ENCODE results near the gene ACLY. TPM values are rescaled to one million over a fixed set of nuclear protein-coding genes. Genes with fewer than 3 reads are reported as not detected.

Gene ACLY
- polyA plus RNA-seq, 1 donor (not counting 4 experiments of a cell fraction or from before 2014, with no cell fraction given) = 363 TPM

DNA sequence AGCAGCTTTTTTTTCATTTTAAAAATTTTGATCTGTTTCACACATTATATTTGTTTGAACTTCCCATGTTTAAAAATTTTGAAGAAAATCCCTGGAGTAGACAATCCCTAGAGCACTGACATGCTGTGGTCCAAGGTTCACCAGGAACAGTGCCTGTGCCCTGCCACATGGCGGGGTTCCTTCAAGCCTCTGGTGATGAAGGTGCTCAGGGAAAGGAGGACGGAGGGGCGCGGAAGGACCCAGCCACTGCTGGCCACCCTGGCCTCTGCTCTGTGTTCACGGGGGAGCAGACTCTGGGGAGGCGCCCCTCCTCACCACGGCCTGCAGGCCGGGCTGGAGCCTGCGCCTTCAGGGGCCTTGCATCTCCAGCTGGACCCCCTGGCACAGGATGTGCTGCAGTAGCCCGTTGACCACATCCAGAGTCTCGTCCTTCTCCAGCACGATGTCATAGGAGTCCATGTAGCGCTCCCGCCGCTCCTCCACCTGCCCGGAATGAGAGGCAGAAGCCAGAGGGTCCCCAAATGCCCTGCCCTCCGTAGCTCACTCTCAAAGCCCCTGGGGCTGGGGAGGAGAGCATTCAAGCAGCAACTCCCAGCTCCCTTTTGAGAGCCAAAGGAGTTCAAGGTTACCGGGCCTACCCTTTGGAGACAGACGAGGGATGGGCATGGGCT, 93.4 kb downstream of the ACLY start:
- H4K20me1 ChIP-seq (ENCODE audit: control insufficient read depth, extremely low read depth, insufficient read depth, low read length) = no peaks in the 10 kb centered on the region
- no peaks in the 10 kb centered on the region for H3K79me2 ChIP-seq (ENCODE audit: control insufficient read depth, insufficient read depth, low read length)
- H3K9me3 ChIP-seq (ENCODE audit: control insufficient read depth, low read depth, low read length) = no peaks in the 10 kb centered on the region
- no peak overlapping the region for H3K9ac ChIP-seq (ENCODE audit: control insufficient read depth, extremely low read depth, insufficient read depth, low read length)
- H3K4me3 ChIP-seq (ENCODE audit: control insufficient read depth in 2 of 3, extremely low read depth in 1 of 3, insufficient read depth in 2 of 3, low read depth in 1 of 3, low read length in 3 of 3) = no peak overlapping the region
- H2AFZ ChIP-seq (ENCODE audit: control insufficient read depth, low read length) = no peak overlapping the region
- H3K4me2 ChIP-seq (ENCODE audit: control insufficient read depth, extremely low read depth, insufficient read depth, low read depth, low read length) = no peak overlapping the region
- H3K27me3 ChIP-seq (ENCODE audit: control insufficient read depth, extremely low read depth, insufficient read depth, low read length) = no peaks in the 10 kb centered on the region
- peaks cover 4 to 12% of the 10 kb centered on the region in 2 experiments for H3K36me3 ChIP-seq (ENCODE audit: control insufficient read depth in 2 of 2, extremely low read depth in 1 of 2, insufficient read depth in 2 of 2, low read length in 2 of 2)
- no peaks in the 10 kb centered on the region for H3K4me1 ChIP-seq (ENCODE audit: control insufficient read depth, extremely low read depth, insufficient read depth, low read length)
- no peak overlapping the region for H3K27ac ChIP-seq (ENCODE audit: control insufficient read depth, insufficient read depth, low read length)
- no peak for DNase-seq (ENCODE audit: low read depth, low spot score)
- TF ChIP-seq, protein P1, sequence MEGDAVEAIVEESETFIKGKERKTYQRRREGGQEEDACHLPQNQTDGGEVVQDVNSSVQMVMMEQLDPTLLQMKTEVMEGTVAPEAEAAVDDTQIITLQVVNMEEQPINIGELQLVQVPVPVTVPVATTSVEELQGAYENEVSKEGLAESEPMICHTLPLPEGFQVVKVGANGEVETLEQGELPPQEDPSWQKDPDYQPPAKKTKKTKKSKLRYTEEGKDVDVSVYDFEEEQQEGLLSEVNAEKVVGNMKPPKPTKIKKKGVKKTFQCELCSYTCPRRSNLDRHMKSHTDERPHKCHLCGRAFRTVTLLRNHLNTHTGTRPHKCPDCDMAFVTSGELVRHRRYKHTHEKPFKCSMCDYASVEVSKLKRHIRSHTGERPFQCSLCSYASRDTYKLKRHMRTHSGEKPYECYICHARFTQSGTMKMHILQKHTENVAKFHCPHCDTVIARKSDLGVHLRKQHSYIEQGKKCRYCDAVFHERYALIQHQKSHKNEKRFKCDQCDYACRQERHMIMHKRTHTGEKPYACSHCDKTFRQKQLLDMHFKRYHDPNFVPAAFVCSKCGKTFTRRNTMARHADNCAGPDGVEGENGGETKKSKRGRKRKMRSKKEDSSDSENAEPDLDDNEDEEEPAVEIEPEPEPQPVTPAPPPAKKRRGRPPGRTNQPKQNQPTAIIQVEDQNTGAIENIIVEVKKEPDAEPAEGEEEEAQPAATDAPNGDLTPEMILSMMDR (optimal IDR thresholded peaks at IDR 0.05 in 1 of 3, IDR thresholded peaks at IDR 0.05 in 1 of 3, conservative IDR thresholded peaks at IDR 0.05 in 1 of 3; ENCODE audit: extremely low read depth in 1 of 3, insufficient read depth in 2 of 3, low read length in 3 of 3) = no peak
- no peak for TF ChIP-seq EZH2 (IDR thresholded peaks at IDR 0.05; ENCODE audit: low read length)
- dilution Hi-C loops (cut with MboI; ENCODE audit: extremely low pct_ligation_motif_present, low sequenced_read_pairs) = no loop called here
- FAIRE-seq = no peak
- peaks cover 2% of the 10 kb centered on the region for H3K9me1 ChIP-seq (ENCODE audit: control insufficient read depth, extremely low read depth, insufficient read depth, low read length)

DNA sequence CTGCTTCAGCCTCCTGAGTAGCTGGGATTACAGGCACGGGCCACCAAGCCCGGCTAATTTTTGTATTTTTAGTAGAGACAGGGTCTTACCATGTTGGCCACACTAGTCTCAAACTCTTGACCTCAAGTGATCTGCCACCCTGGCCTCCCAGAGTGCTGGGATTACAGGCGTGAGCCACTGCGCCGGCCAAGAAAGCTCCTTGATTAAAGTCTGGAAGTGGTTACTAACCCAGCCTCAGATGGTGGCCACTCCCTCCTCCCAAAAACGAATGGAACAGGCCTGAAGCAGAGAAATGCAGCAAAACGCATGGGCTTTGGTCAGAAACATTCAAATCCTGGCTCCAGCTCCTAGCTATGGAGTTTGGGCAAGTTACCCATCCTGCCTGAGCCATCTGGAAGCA, 94.7 kb downstream of the ACLY start:
- H3K27ac ChIP-seq (ENCODE audit: control insufficient read depth, insufficient read depth, low read length) = no peak overlapping the region
- H3K79me2 ChIP-seq (ENCODE audit: control insufficient read depth, insufficient read depth, low read length) = no peaks in the 10 kb centered on the region
- no peak for TF ChIP-seq EZH2 (IDR thresholded peaks at IDR 0.05; ENCODE audit: low read length)
- TF ChIP-seq, protein P1 (optimal IDR thresholded peaks at IDR 0.05 in 1 of 3, IDR thresholded peaks at IDR 0.05 in 1 of 3, conservative IDR thresholded peaks at IDR 0.05 in 1 of 3; ENCODE audit: extremely low read depth in 1 of 3, insufficient read depth in 2 of 3, low read length in 3 of 3) = no peak
- no peak for DNase-seq (ENCODE audit: low read depth, low spot score)
- peaks cover 4 to 8% of the 10 kb centered on the region in 2 experiments for H3K36me3 ChIP-seq (ENCODE audit: control insufficient read depth in 2 of 2, extremely low read depth in 1 of 2, insufficient read depth in 2 of 2, low read length in 2 of 2)
- no peak overlapping the region for H3K9ac ChIP-seq (ENCODE audit: control insufficient read depth, extremely low read depth, insufficient read depth, low read length)
- H3K27me3 ChIP-seq (ENCODE audit: control insufficient read depth, extremely low read depth, insufficient read depth, low read length) = peaks cover 9% of the 10 kb centered on the region
- H3K4me1 ChIP-seq (ENCODE audit: control insufficient read depth, extremely low read depth, insufficient read depth, low read length) = no peaks in the 10 kb centered on the region
- no peak for FAIRE-seq
- H2AFZ ChIP-seq (ENCODE audit: control insufficient read depth, low read length) = no peak overlapping the region
- H3K4me3 ChIP-seq (ENCODE audit: control insufficient read depth in 2 of 3, extremely low read depth in 1 of 3, insufficient read depth in 2 of 3, low read depth in 1 of 3, low read length in 3 of 3) = no peak overlapping the region
- no peaks in the 10 kb centered on the region for H3K9me1 ChIP-seq (ENCODE audit: control insufficient read depth, extremely low read depth, insufficient read depth, low read length)
- H3K4me2 ChIP-seq (ENCODE audit: control insufficient read depth, extremely low read depth, insufficient read depth, low read depth, low read length) = no peak overlapping the region
- dilution Hi-C loops (cut with MboI; ENCODE audit: extremely low pct_ligation_motif_present, low sequenced_read_pairs) = no loop called here
- H3K9me3 ChIP-seq (ENCODE audit: control insufficient read depth, low read depth, low read length) = no peaks in the 10 kb centered on the region
- no peaks in the 10 kb centered on the region for H4K20me1 ChIP-seq (ENCODE audit: control insufficient read depth, extremely low read depth, insufficient read depth, low read length)
